DND-41 (cell line): ENCODE data around the gene FARP1.

Experiments
- ATAC-seq: fragments of 200-7000 bp; cut with Tn5 transposase; 3 replicates; pipeline ENCODE4 v1.9.1; 2021; ENCODE audit warnings: low read depth; ENCODE audit not compliant: insufficient read depth
- DNase-seq: peaks from one replicate; pipeline ENCODE4 v3.0.0-alpha.2; 2020
- H2AFZ ChIP-seq: 2 replicates; pipeline ENCODE4 v1.6.0; 2012; ENCODE audit warnings: low read depth, low read length
- H3K27ac ChIP-seq: 2 replicates; pipeline ENCODE4 v1.5.1; 2012; ENCODE audit warnings: low read length, inconsistent platforms
- H3K27me3 ChIP-seq: fragments of 200-600 bp; sonication (generic); 2 replicates; pipeline ENCODE4 v1.6.0; 2012; ENCODE audit warnings: low read length, mild to moderate bottlenecking, inconsistent platforms; ENCODE audit not compliant: insufficient read depth, poor library complexity
- H3K36me3 ChIP-seq: 2 replicates; pipeline ENCODE4 v1.5.1; 2012; ENCODE audit warnings: low read length, inconsistent platforms; ENCODE audit not compliant: insufficient read depth
- H3K4me1 ChIP-seq: 2 replicates; pipeline ENCODE4 v1.5.1; 2012; ENCODE audit warnings: mild to moderate bottlenecking, low read length; ENCODE audit not compliant: insufficient read depth
- H3K4me2 ChIP-seq: 2 replicates; pipeline ENCODE4 v1.6.0; 2012; ENCODE audit warnings: mild to moderate bottlenecking, moderate library complexity, low read length, inconsistent platforms; ENCODE audit not compliant: insufficient read depth
- H3K4me3 ChIP-seq, 2 experiments: fragments of 200-600 bp in 1 of 2; shearing (Covaris generic) in 1 of 2; 2 replicates each; pipeline ENCODE4 v1.5.1; 2012 to 2016; ENCODE audit warnings: inconsistent platforms in 2 of 2, low read length in 2 of 2, mild to moderate bottlenecking in 2 of 2, low read depth in 1 of 2, moderate library complexity in 1 of 2
- H3K79me2 ChIP-seq: 2 replicates; pipeline ENCODE4 v1.6.0; 2012; ENCODE audit warnings: low read length, inconsistent platforms; ENCODE audit not compliant: insufficient read depth
- H3K9ac ChIP-seq: 2 replicates; pipeline ENCODE4 v1.6.0; 2012; ENCODE audit warnings: low read depth, mild to moderate bottlenecking, inconsistent platforms, low read length, moderate library complexity
- H3K9me3 ChIP-seq: 2 replicates; pipeline ENCODE4 v1.5.1; 2012; ENCODE audit warnings: low read length, moderate library complexity, mild to moderate bottlenecking, inconsistent platforms; ENCODE audit not compliant: insufficient read depth, severe bottlenecking
- H4K20me1 ChIP-seq: 2 replicates; pipeline ENCODE4 v1.6.0; 2012; ENCODE audit warnings: low read length; ENCODE audit not compliant: insufficient read depth
- CTCF ChIP-seq: IDR thresholded peaks from 2 replicates; pipeline ENCODE4 v1.5.1; 2012; ENCODE audit warnings: borderline replicate concordance, low read length, moderate library complexity, mild to moderate bottlenecking; ENCODE audit not compliant: poor library complexity, severe bottlenecking; ENCODE audit errors: extremely low read depth
- EZH2 ChIP-seq: IDR thresholded peaks from 3 replicates; pipeline ENCODE4 v1.6.1; 2012; ENCODE audit warnings: borderline replicate concordance, low read depth, mild to moderate bottlenecking, moderate library complexity, low read length, inconsistent platforms; ENCODE audit not compliant: severe bottlenecking

Gene FARP1

GRCh38 chr13:98334620-98335205 is 191.8 kb downstream of the FARP1 start:
- Histone ChIP-seq H2AFZ (no peak overlapping the region), H4K20me1 (no peaks in the 10 kb centered on the region), H3K4me3 (no peak overlapping the region), H3K4me1 (no peaks in the 10 kb centered on the region), H3K79me2 (no peaks in the 10 kb centered on the region), H3K27me3 (peaks cover 8% of the 10 kb centered on the region), H3K9me3 (no peaks in the 10 kb centered on the region), H3K9ac (no peak overlapping the region), H3K4me2 (no peak overlapping the region), H3K27ac (no peak overlapping the region), H3K36me3 (no peaks in the 10 kb centered on the region)
- TF ChIP-seq EZH2 (no peak), CTCF (no peak)
- ATAC-seq, result no peak
- no peak for DNase-seq

GRCh38 chr13:98335721-98336120 is 192.8 kb downstream of the FARP1 start:
- TF ChIP-seq CTCF (no peak), EZH2 (no peak)
- Histone ChIP-seq H3K27me3 (peaks cover 8% of the 10 kb centered on the region), H3K9ac (no peak overlapping the region), H3K27ac (no peak overlapping the region), H3K4me3 (no peak overlapping the region), H3K36me3 (no peaks in the 10 kb centered on the region), H3K9me3 (no peaks in the 10 kb centered on the region), H2AFZ (no peak overlapping the region), H3K4me2 (no peak overlapping the region), H3K79me2 (no peaks in the 10 kb centered on the region), H3K4me1 (no peaks in the 10 kb centered on the region), H4K20me1 (no peaks in the 10 kb centered on the region)
- DNase-seq (no peak), ATAC-seq (no peak)

- Histone ChIP-seq H3K36me3 (no peaks in the 10 kb centered on the region), H2AFZ (no peak overlapping the region), H4K20me1 (no peaks in the 10 kb centered on the region), H3K9me3 (no peaks in the 10 kb centered on the region), H3K4me1 (no peaks in the 10 kb centered on the region), H3K27ac (no peak overlapping the region), H3K27me3 (peaks cover 8% of the 10 kb centered on the region), H3K4me3 (no peak overlapping the region), H3K4me2 (no peak overlapping the region), H3K9ac (no peak overlapping the region), H3K79me2 (no peaks in the 10 kb centered on the region)
- no peak for ATAC-seq
- no peak for DNase-seq
- TF ChIP-seq EZH2 (no peak), CTCF (no peak)
These were observed 195.4 kb downstream of the FARP1 start for GRCh38 chr13:98338310-98338709.
